ENCODE results near the gene SALL4.
"Not testable (repeated sequence)": the region's sequence is repeated elsewhere in the genome, so short reads cannot be mapped to it uniquely, and the experiment has no call there.

The SALL4 gene

DNA sequence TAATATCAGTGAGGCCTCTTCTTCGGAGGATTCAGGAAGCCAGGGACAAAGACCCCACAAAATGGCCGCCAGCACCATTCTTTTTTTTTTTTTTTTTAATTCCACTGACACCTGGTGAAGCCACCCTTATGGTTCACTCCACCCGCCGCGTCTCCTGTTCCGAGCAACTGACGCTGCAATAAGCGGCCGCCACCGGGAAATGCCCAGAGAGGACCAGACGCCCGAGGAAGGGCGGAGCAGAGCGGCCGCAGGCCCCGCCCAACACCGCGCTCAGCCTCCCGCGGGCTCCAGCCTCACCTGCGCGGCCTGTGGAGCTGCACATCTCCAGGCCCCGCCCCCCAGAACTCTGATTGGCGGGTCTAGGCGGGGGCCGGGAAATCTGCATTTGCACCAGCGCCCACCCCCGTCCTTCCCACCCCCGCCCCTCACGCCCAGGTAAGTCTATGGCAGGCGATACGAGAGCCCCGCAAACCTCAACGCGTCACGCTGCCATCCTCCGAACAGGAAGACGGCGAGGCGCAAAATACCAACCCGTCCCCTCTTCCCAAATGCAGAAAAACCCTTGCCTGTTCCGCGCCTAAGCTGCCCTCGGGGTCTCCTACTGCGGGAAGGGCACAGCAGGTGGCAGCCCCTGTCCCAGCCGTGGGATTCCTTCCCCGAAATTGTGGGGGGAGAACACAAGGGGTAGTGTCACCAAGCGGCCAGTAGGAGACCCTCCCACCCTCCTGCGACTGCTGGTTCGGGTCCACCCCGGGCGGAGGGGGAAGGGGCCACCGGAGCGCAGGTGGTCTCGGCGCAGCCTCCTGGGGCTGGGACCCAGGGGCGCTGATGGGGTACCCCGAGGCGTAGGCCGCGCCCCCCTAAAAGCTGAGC, 35.1 kb downstream of the SALL4 start:
- DNase-seq (ENCODE audit: low read depth in 4 of 4, low spot score in 1 of 4) = peak in 2 of 4 experiments; percentile 14 to 57

DNA sequence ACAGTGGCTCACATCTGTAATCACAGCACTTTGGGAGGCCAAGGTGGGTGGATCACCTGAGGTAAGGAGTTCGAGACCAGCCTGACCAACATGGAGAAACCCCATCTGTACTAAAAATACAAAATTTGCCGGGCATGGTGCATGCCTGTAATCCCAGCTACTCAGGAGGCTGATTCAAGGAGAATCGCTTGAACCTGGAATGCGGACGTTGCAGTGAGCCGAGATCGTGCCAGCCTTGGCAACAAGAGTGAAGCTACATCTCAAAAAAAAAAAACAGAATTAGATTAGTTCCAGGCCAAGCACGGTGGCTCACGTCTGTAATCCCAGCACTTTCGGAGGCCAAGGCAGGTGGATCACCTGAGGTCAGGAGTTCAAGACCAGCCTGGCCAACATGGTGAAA, 36.9 kb downstream of the SALL4 start:
- not testable (repeated sequence) for DNase-seq (ENCODE audit: low read depth in 4 of 4, low spot score in 1 of 4)

DNA sequence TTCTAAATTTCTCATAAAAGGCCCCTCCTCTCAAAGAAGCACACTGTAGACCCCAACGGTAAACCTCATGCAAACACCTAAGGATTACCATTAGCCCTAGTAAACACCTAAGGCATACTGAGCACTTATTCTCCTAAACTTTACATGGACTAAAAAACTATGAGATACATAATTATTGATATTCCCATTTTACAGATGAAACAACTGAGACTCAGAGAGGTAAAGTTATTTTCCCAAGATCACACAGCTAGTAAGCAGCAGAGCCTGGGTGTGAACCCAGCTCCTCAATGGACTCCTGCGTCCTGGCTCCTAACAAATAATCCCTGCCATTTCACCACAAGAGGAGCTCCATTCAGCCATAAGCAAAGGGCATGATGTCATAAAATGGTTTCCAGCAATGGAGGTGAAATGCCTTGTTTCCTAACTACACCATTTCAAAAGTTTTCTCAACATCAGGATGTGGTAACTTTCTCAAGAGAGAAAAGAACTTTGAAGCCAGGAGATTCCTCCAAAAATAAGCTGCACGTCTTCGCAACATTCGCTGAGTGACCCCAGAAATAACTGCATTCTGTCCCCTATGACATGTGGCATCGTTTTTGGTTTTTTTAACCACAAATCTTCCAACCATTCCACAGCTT, 38.2 kb downstream of the SALL4 start:
- no peak for DNase-seq (ENCODE audit: low read depth in 4 of 4, low spot score in 1 of 4)

DNA sequence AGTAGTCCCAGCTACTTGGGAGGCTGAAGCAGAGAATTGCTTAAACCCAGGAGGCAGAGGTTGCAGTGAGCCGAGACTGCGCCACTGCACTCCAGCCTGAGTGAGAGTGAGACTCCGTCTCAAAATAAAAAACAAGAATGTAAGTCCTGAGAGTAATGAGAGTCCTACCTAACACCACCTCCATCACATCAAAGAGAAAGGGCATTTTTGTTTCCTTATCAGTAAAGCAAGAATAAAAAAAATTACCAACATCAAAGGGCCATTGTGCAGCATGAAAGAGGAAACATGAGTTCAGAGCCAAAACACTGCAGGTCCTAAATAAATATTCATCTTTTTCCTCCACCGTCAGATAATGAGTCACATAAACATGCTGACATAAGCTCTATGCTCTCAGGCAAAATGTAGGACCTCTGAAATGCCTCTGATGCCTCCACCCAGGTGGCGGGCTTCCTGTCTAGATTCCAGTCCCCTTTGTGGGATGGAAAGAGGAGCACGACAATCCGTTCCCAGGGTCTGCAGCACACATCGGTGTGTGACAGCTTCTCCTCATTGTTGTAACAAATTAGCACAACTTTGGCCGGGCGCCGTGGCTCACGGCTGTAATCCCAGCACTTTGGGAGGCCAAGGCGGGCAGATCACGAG, 41.3 kb downstream of the SALL4 start:
- no peak for DNase-seq (ENCODE audit: low read depth in 4 of 4, low spot score in 1 of 4)

DNA sequence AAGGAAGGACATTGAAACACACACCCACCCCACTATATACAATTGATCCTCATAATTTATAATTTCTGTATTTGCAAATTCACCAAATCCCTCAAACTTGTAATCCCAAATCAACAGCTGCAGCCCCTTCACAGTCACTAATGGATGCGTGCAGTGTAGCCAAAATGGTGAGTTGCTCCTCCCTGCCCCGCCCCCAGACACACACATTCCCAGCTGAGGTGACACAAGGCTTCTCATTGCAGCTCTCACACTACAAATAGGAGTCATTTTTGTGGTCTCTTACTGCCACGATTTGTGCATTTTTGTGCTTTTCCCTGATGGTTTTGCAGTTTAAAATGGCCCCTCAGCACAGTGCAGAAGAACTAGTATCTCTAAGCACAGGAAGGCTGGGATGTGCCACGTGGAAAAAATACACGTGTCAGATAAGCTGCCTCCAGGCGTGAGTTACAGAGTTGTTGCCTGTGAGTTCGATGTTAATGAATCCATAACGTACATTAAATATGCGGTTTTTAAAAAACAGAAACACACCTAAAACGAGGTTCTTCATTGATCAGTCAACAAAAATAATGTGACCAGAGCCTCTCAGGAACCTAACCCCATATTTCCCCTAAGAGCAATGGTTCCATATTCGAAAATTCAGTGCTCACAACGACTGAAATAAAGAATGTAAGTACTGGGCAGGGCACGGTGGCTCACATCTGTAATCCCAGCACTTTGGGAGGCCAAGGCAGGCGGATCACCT, 42.4 kb downstream of the SALL4 start:
- no peak for DNase-seq (ENCODE audit: low read depth in 4 of 4, low spot score in 1 of 4)

DNA sequence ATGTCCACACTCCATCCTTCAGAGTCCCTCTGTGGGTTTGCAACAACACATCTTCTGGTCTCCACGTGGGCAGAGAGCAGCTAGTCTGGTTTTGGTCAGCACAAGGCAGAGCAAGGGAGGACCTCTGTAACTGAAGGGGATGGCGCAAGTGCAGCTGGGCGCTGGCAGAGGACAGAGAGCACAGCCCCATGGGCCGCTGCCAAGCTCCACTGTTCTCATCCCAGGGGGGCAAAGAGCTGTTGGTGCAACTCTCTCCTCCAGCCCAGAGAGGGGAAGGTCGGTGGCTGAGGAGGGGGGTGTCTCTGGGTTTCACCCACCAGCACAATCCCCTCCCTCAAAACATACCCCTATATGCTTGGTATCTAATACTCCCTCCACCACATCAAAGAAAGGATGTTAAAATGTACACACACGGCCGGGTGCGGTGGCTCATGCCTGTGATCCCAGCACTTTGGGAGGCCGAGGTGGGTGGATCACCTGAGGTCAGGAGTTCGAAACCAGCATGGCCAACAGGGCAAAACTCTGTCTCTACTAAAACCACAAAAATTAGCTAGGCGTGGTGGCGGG, 43.3 kb downstream of the SALL4 start:
- no peak for DNase-seq (ENCODE audit: low read depth in 4 of 4, low spot score in 1 of 4)

DNA sequence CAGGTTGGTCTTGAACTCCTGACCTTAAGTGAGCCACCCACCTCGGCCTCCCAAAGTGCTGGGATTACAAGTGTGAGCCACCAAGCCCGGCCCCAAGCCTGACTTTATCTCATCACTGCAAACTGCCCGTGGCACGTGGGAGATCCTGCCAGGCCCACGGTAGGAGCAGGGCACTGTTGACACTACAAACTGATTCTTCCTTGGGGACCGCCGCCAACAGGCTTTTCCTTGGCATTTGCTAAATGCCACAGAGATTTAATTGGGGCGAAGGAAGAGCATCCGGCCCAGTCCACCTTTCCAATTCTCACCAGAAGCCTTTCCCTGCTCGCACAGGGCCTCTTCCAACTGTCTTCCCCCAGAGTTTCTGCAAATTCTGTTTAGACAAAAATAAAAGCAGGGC, 45.1 kb downstream of the SALL4 start:
- no peak for DNase-seq (ENCODE audit: low read depth in 4 of 4, low spot score in 1 of 4)

DNA sequence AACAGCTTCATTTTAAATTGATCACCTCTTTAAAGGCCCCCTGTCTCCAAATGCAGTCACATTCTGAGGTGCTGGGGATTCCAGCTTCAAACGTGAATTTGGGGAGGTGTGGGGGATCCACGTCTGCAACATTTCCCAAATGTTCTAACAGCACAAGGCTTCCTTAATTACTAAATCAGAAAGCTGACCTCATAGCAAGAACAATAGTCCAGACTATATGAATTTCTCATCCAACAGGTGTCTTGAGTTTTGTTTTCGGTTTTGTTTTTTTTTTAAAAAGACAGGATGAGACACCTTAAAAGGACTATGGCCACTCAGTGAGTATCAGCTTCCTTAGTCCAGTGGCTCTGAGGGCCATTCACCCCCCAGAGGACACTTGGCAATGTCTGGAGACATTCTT, 45.7 kb downstream of the SALL4 start:
- no peak for DNase-seq (ENCODE audit: low read depth in 4 of 4, low spot score in 1 of 4)

DNA sequence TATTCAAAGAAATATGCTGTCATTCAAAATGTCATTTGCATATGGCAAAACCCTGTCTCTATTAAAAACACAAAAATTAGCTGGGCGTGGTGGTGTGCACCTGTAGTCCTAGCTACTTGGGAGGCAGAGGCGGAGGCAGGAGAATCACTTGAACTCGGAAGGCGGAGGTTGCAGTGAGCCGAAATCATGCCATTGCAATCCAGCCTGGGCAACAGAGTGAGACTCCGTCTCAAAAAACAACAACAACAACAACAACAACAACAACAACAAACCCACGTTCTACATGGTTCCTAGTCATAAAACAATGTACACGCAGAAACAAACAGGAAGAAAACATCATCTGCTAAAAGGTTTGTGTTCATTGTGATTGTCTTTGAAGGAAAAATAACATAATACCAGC, 49.1 kb downstream of the SALL4 start:
- DNase-seq (ENCODE audit: low read depth in 4 of 4, low spot score in 1 of 4) = not testable (repeated sequence)

DNA sequence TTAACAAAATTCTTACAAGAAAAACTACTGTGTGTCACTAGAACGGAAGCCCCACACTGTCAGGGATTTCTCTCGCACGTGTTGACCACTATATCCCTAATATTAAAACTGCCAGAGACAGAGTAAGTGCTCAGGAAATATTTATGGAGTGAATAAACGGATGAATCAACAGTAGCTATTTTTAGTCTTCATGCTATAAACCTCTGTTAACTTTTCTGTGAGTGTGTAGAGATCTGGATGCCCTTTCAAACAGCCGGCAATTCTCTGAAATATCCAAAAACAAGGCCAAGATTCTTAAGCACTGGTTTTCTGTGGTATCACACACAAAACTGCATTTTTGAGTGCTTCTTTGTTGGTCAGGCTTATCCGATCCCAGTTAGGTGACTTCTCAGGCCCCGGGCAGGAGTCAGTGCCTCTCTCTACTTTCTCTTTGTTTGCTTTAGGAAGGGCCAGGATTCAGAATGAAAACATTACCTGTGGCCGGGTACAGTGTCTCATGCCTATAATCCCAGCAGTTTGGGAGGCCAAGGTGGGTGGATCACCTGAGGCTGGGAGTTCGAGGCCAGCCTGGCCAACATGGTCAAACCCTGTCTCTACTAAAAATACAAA, 49.9 kb downstream of the SALL4 start:
- DNase-seq (ENCODE audit: low read depth in 4 of 4, low spot score in 1 of 4) = no peak

DNA sequence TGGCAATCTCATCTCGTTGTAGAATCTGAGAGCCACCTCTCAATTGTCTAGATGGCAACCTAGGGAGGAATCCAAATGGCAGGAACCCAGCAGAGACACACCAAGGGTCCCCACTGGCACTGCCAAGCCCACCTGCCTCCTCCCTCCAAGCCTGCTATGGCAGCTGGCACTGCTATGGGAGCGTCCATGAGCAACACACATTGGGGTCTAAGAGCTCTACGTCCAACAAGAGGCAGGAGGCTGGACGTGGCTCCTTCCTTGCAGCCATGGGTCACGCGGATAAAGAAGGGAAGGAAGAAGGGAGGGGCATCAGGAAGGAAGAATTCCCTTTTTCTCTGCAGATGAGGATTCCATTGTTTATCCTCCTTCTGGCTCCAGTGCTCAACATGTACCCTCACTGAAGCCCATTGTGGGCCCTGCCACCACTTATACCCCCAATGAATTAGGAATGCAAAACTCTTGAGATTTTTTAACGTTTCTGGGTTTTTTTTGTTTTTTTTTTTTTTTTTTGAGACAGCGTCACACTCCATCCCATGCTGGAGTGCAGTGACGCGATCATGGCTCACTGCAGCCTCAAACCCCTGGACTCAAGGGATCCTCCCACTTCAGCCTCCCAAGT, 51.4 kb downstream of the SALL4 start:
- no peak for DNase-seq (ENCODE audit: low read depth in 4 of 4, low spot score in 1 of 4)

DNA sequence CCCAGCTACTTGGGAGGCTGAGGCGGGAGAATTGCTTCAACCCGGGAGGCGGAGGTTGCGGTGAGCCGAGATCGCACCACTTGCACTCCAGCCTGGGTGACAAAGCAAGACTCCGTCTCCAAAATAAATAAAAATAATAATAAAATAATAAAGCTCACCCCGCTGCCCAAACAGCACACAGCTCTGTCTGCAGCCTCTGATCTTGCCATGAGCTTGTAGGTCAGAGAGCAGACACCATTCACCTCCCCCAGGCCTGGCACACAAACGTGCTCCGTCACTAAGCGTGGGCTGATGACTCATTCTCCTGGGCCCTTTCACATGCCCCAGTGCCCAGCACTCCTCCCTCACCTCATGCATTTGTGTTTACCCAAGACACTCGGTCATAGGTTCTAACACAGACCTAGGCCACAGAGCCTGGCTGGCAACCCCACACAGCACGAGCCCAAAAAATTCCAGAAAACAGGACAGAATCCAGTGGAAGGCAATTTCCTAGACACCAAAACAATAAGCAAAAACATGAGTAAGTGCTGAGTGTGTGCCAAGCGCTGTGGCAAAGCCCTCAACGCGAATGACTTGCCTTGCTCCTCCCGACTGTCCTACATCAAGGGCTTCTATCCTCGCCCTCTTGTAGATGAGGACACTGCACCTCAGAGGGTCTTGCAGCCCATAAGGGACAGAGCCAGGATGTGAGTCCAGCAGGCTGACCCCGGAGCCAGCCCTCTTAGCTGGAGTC, 52.1 kb downstream of the SALL4 start:
- no peak for DNase-seq (ENCODE audit: low read depth in 4 of 4, low spot score in 1 of 4)

DNA sequence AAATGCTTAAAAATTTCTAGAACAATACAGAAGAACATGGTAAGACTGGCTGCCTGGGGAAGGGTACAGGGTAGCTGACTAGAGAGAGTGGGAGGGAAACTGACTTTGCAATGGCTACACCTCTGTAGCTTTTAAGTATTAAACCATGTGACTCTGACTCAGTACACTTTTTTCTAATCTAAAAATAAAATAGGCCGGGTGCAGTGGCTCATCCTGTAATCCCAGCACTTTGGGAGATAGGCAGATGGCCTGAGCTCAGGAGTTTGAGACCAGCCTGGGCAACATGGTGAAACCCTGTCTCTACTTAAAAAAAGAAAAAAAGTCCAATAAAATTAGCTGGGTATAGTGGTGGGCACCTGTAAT, 52.7 kb downstream of the SALL4 start:
- no peak for DNase-seq (ENCODE audit: low read depth in 4 of 4, low spot score in 1 of 4)

DNA sequence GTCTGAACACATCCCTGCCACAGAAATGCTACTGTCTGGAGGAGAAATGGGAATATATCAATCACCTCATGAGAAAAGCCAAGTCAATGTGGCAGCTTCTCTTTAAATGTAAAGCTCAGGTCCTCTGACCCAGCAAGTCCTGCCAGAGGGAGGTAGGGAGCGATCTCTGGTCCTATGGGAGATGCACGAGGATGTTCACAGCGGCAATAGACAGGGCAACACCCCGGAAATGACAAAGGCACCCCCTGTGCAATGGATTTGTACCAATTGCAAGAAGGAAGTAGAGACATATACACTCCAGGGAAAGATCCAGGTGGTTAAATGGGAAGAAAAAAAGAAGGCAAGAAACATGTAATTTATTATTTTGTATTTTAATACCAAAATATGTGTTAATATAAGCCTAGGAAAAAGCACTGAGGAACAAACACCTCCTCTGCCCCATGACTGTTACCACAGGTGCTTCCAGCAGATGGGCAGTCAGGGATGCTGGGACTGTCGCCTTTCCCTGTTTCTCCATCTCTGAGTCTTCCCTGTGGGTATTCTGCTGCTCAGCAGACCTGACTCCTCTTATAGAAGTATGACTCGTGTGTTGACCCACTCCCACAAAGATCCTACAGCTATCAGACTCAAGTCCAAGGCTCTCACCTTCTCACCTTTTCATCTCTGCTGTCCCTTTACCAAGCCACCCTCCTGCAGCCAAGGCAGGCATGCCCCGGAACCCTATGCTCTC, 55.0 kb downstream of the SALL4 start:
- no peak for DNase-seq (ENCODE audit: low read depth in 4 of 4, low spot score in 1 of 4)

DNA sequence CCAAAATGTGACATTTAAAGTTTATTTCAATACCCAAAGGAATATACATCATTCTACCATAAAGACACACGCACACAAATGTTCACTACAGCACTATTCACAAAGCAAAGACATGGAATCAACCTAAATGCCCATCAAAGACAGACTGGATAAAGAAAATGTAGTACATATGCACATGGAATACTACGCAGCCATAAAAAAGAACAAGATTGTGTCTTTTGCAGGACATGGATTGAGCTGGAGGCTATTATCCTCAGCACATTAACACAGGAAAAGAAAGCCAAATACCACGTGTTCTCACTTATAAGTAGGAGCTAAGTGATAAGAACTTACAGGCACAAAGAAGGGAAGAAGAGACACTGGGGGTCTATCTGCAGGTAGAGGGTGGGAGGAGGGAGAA, 56.5 kb downstream of the SALL4 start:
- DNase-seq (ENCODE audit: low read depth in 4 of 4, low spot score in 1 of 4) = no peak

DNA sequence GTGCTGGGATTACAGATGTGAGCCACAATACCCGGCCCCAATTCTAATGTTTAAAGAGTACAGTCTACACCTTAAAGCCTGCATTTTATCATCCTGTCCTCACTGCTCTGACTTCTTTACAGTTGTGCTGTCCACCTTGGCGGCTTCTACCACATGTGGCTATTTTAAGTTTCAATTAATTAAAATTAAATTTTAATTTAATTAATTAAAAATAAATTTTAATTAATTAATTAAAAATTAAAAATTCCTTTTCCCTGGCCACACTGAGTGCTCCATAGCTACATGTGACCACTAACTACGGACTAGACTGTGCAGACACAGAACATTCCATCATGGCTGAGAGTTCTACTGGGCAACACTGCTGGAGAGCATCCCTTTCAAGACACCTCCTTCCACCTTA, 61.5 kb downstream of the SALL4 start:
- no peak for DNase-seq (ENCODE audit: low read depth in 4 of 4, low spot score in 1 of 4)

DNA sequence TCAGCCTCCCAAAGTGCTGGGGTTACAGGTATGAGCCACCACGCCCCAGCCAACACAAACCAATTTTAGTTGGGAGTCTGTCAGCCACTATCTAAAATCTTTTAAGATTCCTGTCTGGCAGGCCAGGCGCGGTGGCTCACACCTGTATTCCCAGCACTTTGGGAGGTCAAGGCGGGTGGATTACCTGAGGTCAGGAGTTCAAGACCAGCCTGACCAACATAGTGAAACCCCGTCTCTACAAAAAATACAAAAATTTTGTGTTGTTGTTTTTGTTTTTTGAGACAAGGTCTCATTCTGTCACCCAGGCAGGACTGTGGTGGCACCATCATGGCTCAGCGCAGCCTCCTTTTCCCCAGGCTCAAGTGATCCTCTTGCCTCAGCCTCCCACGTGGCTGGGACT, 62.0 kb downstream of the SALL4 start:
- not testable (repeated sequence) for DNase-seq (ENCODE audit: low read depth in 4 of 4, low spot score in 1 of 4)

DNA sequence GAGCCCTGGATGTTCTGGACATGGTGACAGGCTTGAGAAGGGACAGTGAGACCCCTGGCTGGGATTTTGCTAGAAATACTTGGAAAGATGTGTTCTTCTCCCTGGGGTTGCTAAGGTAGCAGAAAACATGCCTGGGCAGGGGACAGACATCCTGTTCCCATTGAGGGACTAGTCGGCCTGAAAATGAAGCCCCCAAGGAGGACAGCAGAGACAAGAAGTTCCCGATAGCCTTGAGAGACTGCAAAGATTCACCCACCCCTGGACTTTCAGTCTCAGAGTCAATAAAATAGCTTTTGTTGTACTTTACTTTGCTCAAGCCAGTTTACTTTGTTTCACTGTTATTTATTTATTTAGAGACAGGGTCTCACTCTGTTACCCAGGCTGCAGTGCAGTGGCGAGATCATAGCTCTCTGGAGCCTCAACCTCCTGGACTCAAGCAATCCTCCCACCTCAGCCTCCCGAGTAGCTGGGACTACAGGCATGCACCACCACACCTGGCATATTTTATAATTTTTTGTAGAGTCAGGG, 62.5 kb downstream of the SALL4 start:
- DNase-seq (ENCODE audit: low read depth in 4 of 4, low spot score in 1 of 4) = no peak

Measured in stimulated activated CD4-positive, alpha-beta T cell treated with anti-CD3 and anti-CD28 coated beads, Interleukin-1b, Interleukin-23, amount 100 ng/mL, for 24 hours (primary cell).